ENCODE data around the gene S100Z.

Gene S100Z

GRCh38 chr5:76954383-76954763, 104.6 kb downstream of the S100Z start:
- DNase-seq, result no peak

- DNase-seq, result no peak
These were observed 106.2 kb downstream of the S100Z start for GRCh38 chr5:76956033-76956432.

- no peak for DNase-seq
These were observed 109.4 kb downstream of the S100Z start for GRCh38 chr5:76958991-76959767.

- no peak for DNase-seq
These were observed 110.3 kb downstream of the S100Z start for GRCh38 chr5:76960004-76960625.

- DNase-seq, result no peak
These were observed 114.2 kb downstream of the S100Z start for GRCh38 chr5:76964060-76964459.

All from NCI-H526 (cell line).